ENCODE results near the gene PIP5K1B.

The PIP5K1B gene

GRCh38 chr9:68913054-68913453 lies 208.0 kb downstream of the PIP5K1B start:
- no peak overlapping the region for H3K9ac ChIP-seq (ENCODE audit: low read depth, low read length, poor library complexity)
- no peak overlapping the region for H3K4ac ChIP-seq (ENCODE audit: low read length)
- no peak overlapping the region for H2BK5ac ChIP-seq (ENCODE audit: low read length)
- H3K4me1 ChIP-seq (ENCODE audit: control insufficient read depth in 2 of 2, insufficient read depth in 1 of 2, low read depth in 1 of 2, low read length in 2 of 2) = no peaks in the 10 kb centered on the region
- H3K18ac ChIP-seq (ENCODE audit: low read length) = no peak overlapping the region
- H3K79me1 ChIP-seq (ENCODE audit: low read depth, low read length) = no peaks in the 10 kb centered on the region
- no peak for DNase-seq (ENCODE audit: low spot score)
- H4K91ac ChIP-seq (ENCODE audit: low read depth, low read length, poor library complexity) = no peak overlapping the region
- no peak overlapping the region for H2BK15ac ChIP-seq (ENCODE audit: low read length)
- H4K8ac ChIP-seq (ENCODE audit: low read depth, low read length) = no peak overlapping the region
- no peak overlapping the region for H2AK5ac ChIP-seq (ENCODE audit: low read depth, low read length)
- H2AFZ ChIP-seq (ENCODE audit: low read length) = no peak overlapping the region
- no peak overlapping the region for H3K14ac ChIP-seq (ENCODE audit: low read length)
- H2BK120ac ChIP-seq (ENCODE audit: low read depth, low read length) = no peak overlapping the region
- no peaks in the 10 kb centered on the region for H3K9me3 ChIP-seq (replicated peaks in 1 of 2; ENCODE audit: control insufficient read depth in 2 of 2, insufficient read depth in 1 of 2, low read depth in 1 of 2, low read length in 2 of 2)
- WGBS, 2 donors (ENCODE audit: extremely low coverage in 2 of 2, insufficient read length in 2 of 2, insufficient replicate concordance in 1 of 2) = no CpG with 5 or more reads among the region's 1 CpG
- H3K4me3 ChIP-seq (ENCODE audit: low read length in 2 of 2) = no peak overlapping the region
- H3K4me2 ChIP-seq (ENCODE audit: insufficient read depth, low read length, poor library complexity, severe bottlenecking) = no peak overlapping the region
- no peaks in the 10 kb centered on the region for H3K27me3 ChIP-seq (ENCODE audit: control insufficient read depth in 3 of 3, insufficient read depth in 3 of 3, low read depth in 1 of 3, low read length in 3 of 3)
- H3K36me3 ChIP-seq (replicated peaks in 1 of 2; ENCODE audit: control insufficient read depth in 2 of 2, insufficient read depth in 2 of 2, low read length in 2 of 2) = peaks cover 0 to 50% of the 10 kb centered on the region in 2 donors
- no peak overlapping the region for H3K23ac ChIP-seq (ENCODE audit: low read depth, low read length, poor library complexity)
- H3K27ac ChIP-seq (replicated peaks; ENCODE audit: low read length) = no peak overlapping the region
- no peak overlapping the region for H2BK12ac ChIP-seq (ENCODE audit: low read length)

GRCh38 chr9:68914751-68915150 lies 209.7 kb downstream of the PIP5K1B start:
- Histone ChIP-seq H3K79me1 (ENCODE audit: low read depth, low read length) (no peaks in the 10 kb centered on the region), H2BK120ac (ENCODE audit: low read depth, low read length) (no peak overlapping the region), H2BK12ac (ENCODE audit: low read length) (no peak overlapping the region), H2AFZ (ENCODE audit: low read length) (no peak overlapping the region), H2AK5ac (ENCODE audit: low read depth, low read length) (no peak overlapping the region), H2BK5ac (ENCODE audit: low read length) (no peak overlapping the region), H2BK15ac (ENCODE audit: low read length) (no peak overlapping the region), H3K27me3 (ENCODE audit: control insufficient read depth in 3 of 3, insufficient read depth in 3 of 3, low read depth in 1 of 3, low read length in 3 of 3) (no peaks in the 10 kb centered on the region), H3K4ac (ENCODE audit: low read length) (no peak overlapping the region), H4K91ac (ENCODE audit: low read depth, low read length, poor library complexity) (no peak overlapping the region), H3K9me3 (replicated peaks in 1 of 2; ENCODE audit: control insufficient read depth in 2 of 2, insufficient read depth in 1 of 2, low read depth in 1 of 2, low read length in 2 of 2) (no peaks in the 10 kb centered on the region), H3K14ac (ENCODE audit: low read length) (no peak overlapping the region), H3K9ac (ENCODE audit: low read depth, low read length, poor library complexity) (no peak overlapping the region), H3K36me3 (replicated peaks in 1 of 2; ENCODE audit: control insufficient read depth in 2 of 2, insufficient read depth in 2 of 2, low read length in 2 of 2) (peaks cover 0 to 56% of the 10 kb centered on the region in 2 donors), H3K4me1 (ENCODE audit: control insufficient read depth in 2 of 2, insufficient read depth in 1 of 2, low read depth in 1 of 2, low read length in 2 of 2) (no peaks in the 10 kb centered on the region), H3K18ac (ENCODE audit: low read length) (no peak overlapping the region), H3K4me2 (ENCODE audit: insufficient read depth, low read length, poor library complexity, severe bottlenecking) (no peak overlapping the region), H4K8ac (ENCODE audit: low read depth, low read length) (no peak overlapping the region), H3K4me3 (ENCODE audit: low read length in 2 of 2) (no peak overlapping the region), H3K27ac (replicated peaks; ENCODE audit: low read length) (no peak overlapping the region), H3K23ac (ENCODE audit: low read depth, low read length, poor library complexity) (no peak overlapping the region)
- WGBS, 2 donors (ENCODE audit: extremely low coverage in 2 of 2, insufficient read length in 2 of 2, insufficient replicate concordance in 1 of 2) = no CpG with 5 or more reads among the region's 2 CpGs
- no peak for DNase-seq (ENCODE audit: low spot score)

- no peak overlapping the region for H3K9ac ChIP-seq (ENCODE audit: low read depth, low read length, poor library complexity)
- no CpG with 5 or more reads among the region's 2 CpGs for WGBS, 2 donors (ENCODE audit: extremely low coverage in 2 of 2, insufficient read length in 2 of 2, insufficient replicate concordance in 1 of 2)
- H3K79me1 ChIP-seq (ENCODE audit: low read depth, low read length) = no peaks in the 10 kb centered on the region
Measured at GRCh38 chr9:68919661-68920060, 214.6 kb downstream of the PIP5K1B start.

GRCh38 chr9:68920921-68921320 lies 215.9 kb downstream of the PIP5K1B start:
- Histone ChIP-seq H2BK5ac (ENCODE audit: low read length) (no peak overlapping the region), H3K14ac (ENCODE audit: low read length) (no peak overlapping the region), H2BK120ac (ENCODE audit: low read depth, low read length) (no peak overlapping the region), H3K9me3 (replicated peaks in 1 of 2; ENCODE audit: control insufficient read depth in 2 of 2, insufficient read depth in 1 of 2, low read depth in 1 of 2, low read length in 2 of 2) (peaks cover 0 to 5% of the 10 kb centered on the region in 2 donors), H3K36me3 (replicated peaks in 1 of 2; ENCODE audit: control insufficient read depth in 2 of 2, insufficient read depth in 2 of 2, low read length in 2 of 2) (peaks cover 0 to 88% of the 10 kb centered on the region in 2 donors), H3K18ac (ENCODE audit: low read length) (no peak overlapping the region), H3K9ac (ENCODE audit: low read depth, low read length, poor library complexity) (no peak overlapping the region), H2AK5ac (ENCODE audit: low read depth, low read length) (no peak overlapping the region), H3K27me3 (ENCODE audit: control insufficient read depth in 3 of 3, insufficient read depth in 3 of 3, low read depth in 1 of 3, low read length in 3 of 3) (no peaks in the 10 kb centered on the region), H3K79me1 (ENCODE audit: low read depth, low read length) (no peaks in the 10 kb centered on the region), H3K27ac (replicated peaks; ENCODE audit: low read length) (no peak overlapping the region), H4K91ac (ENCODE audit: low read depth, low read length, poor library complexity) (no peak overlapping the region), H2AFZ (ENCODE audit: low read length) (no peak overlapping the region), H3K4me3 (ENCODE audit: low read length in 2 of 2) (no peak overlapping the region), H3K23ac (ENCODE audit: low read depth, low read length, poor library complexity) (no peak overlapping the region), H3K4me2 (ENCODE audit: insufficient read depth, low read length, poor library complexity, severe bottlenecking) (no peak overlapping the region), H2BK15ac (ENCODE audit: low read length) (no peak overlapping the region), H4K8ac (ENCODE audit: low read depth, low read length) (no peak overlapping the region), H3K4me1 (ENCODE audit: control insufficient read depth in 2 of 2, insufficient read depth in 1 of 2, low read depth in 1 of 2, low read length in 2 of 2) (no peaks in the 10 kb centered on the region), H2BK12ac (ENCODE audit: low read length) (no peak overlapping the region), H3K4ac (ENCODE audit: low read length) (no peak overlapping the region)
- DNase-seq (ENCODE audit: low spot score) = no peak
- no CpG with 5 or more reads among the region's 1 CpG for WGBS, 2 donors (ENCODE audit: extremely low coverage in 2 of 2, insufficient read length in 2 of 2, insufficient replicate concordance in 1 of 2)

More at GRCh38 chr9:68919661-68920060, 214.6 kb downstream of the PIP5K1B start:
- Histone ChIP-seq H3K27ac (replicated peaks; ENCODE audit: low read length) (no peak overlapping the region), H3K4me1 (ENCODE audit: control insufficient read depth in 2 of 2, insufficient read depth in 1 of 2, low read depth in 1 of 2, low read length in 2 of 2) (no peaks in the 10 kb centered on the region), H3K4me3 (ENCODE audit: low read length in 2 of 2) (no peak overlapping the region), H3K23ac (ENCODE audit: low read depth, low read length, poor library complexity) (no peak overlapping the region), H2BK12ac (ENCODE audit: low read length) (no peak overlapping the region), H3K18ac (ENCODE audit: low read length) (no peak overlapping the region), H2BK15ac (ENCODE audit: low read length) (no peak overlapping the region), H3K4ac (ENCODE audit: low read length) (no peak overlapping the region), H2AK5ac (ENCODE audit: low read depth, low read length) (no peak overlapping the region), H3K27me3 (ENCODE audit: control insufficient read depth in 3 of 3, insufficient read depth in 3 of 3, low read depth in 1 of 3, low read length in 3 of 3) (no peaks in the 10 kb centered on the region), H4K8ac (ENCODE audit: low read depth, low read length) (no peak overlapping the region), H3K14ac (ENCODE audit: low read length) (no peak overlapping the region), H4K91ac (ENCODE audit: low read depth, low read length, poor library complexity) (no peak overlapping the region), H2AFZ (ENCODE audit: low read length) (no peak overlapping the region), H3K36me3 (replicated peaks in 1 of 2; ENCODE audit: control insufficient read depth in 2 of 2, insufficient read depth in 2 of 2, low read length in 2 of 2) (peaks cover 0 to 85% of the 10 kb centered on the region in 2 donors), H2BK5ac (ENCODE audit: low read length) (no peak overlapping the region), H2BK120ac (ENCODE audit: low read depth, low read length) (no peak overlapping the region), H3K9me3 (replicated peaks in 1 of 2; ENCODE audit: control insufficient read depth in 2 of 2, insufficient read depth in 1 of 2, low read depth in 1 of 2, low read length in 2 of 2) (peaks cover 0 to 5% of the 10 kb centered on the region in 2 donors), H3K4me2 (ENCODE audit: insufficient read depth, low read length, poor library complexity, severe bottlenecking) (no peak overlapping the region)
- no peak for DNase-seq (ENCODE audit: low spot score)
